Endothelial cell of umbilical vein (primary cell): ENCODE results near the gene TFG.

Experiments
- GATA2 ChIP-seq: IDR thresholded peaks from 2 replicates; pipeline ENCODE4 v1.7.0; 2011; ENCODE audit warnings: low read depth, mild to moderate bottlenecking, moderate library complexity, mixed read lengths, low read length; ENCODE audit not compliant: insufficient read length, insufficient read depth
- POLR2A ChIP-seq: IDR thresholded peaks from 2 replicates; pipeline ENCODE4 v1.6.1; 2012; ENCODE audit warnings: low read depth, mild to moderate bottlenecking, control low read depth, low read length
- TF ChIP-seq, protein P1 (sequence below), 2 donors: IDR thresholded peaks; 1 replicate in 1 of 2; 2 replicates in 1 of 2; pipeline ENCODE4 v1.5.1; 2011; ENCODE audit warnings: low read length in 2 of 2, mild to moderate bottlenecking in 2 of 2, moderate library complexity in 2 of 2, control low read depth in 1 of 2, inconsistent platforms in 1 of 2, low read depth in 1 of 2; ENCODE audit not compliant: insufficient read depth in 1 of 2; ENCODE audit errors: extremely low read depth in 1 of 2

DNA sequence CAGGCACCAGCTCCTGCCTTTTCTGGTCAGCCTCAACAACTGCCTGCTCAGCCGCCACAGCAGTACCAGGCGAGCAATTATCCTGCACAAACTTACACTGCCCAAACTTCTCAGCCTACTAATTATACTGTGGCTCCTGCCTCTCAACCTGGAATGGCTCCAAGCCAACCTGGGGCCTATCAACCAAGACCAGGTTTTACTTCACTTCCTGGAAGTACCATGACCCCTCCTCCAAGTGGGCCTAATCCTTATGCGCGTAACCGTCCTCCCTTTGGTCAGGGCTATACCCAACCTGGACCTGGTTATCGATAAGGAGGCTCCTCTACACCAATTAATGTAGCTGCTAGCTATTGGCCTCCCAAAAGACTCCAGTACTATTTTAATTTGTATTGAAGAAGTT lies 38.9 kb downstream of the TFG start:
- TF ChIP-seq POLR2A (no peak), GATA2 (no peak)
- TF ChIP-seq, protein P1, sequence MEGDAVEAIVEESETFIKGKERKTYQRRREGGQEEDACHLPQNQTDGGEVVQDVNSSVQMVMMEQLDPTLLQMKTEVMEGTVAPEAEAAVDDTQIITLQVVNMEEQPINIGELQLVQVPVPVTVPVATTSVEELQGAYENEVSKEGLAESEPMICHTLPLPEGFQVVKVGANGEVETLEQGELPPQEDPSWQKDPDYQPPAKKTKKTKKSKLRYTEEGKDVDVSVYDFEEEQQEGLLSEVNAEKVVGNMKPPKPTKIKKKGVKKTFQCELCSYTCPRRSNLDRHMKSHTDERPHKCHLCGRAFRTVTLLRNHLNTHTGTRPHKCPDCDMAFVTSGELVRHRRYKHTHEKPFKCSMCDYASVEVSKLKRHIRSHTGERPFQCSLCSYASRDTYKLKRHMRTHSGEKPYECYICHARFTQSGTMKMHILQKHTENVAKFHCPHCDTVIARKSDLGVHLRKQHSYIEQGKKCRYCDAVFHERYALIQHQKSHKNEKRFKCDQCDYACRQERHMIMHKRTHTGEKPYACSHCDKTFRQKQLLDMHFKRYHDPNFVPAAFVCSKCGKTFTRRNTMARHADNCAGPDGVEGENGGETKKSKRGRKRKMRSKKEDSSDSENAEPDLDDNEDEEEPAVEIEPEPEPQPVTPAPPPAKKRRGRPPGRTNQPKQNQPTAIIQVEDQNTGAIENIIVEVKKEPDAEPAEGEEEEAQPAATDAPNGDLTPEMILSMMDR (IDR thresholded peaks at IDR 0.05; ENCODE audit: extremely low read depth in 1 of 2, insufficient read depth in 1 of 2, low read depth in 1 of 2, low read length in 2 of 2), result no peak
